ENCODE results near the gene RBMS1. TPM values are rescaled to one million over a fixed set of nuclear protein-coding genes. Genes with fewer than 3 reads are reported as not detected.
A peak's percentile ranks its signal among the peaks of the same experiment; 100 is the strongest.

RBMS1 gene
- total and polyA plus RNA-seq, 4 donors = 49.5 to 215 (median 76.3) TPM

- DNase-seq = no peak
- WGBS, 2 donors = 73 to 89% methylated on average over 9 of the region's 9 CpGs
Measured at GRCh38 chr2:160253440-160254188, 240.0 kb downstream of the RBMS1 start.

DNA sequence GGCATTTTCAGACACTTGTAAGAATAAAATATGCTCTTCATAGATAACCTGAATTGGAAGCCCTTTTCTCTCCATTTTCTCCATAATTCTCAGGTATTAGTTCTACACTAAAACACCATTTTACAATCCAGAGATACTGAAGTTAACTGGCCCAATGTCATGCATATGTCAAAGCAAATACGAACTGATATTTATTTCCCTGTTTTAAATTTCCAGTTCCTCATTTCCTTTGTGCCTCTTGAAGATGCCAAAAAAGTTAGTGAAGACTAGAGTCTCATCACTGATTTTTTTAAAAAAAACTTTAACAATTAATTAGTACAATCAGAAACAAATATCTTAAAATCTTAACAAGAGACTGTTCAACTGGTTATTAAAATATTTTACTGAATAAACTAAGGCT is 240.7 kb downstream of the RBMS1 start:
- no peak overlapping the region for H3K9ac ChIP-seq (ENCODE audit: insufficient read depth in 1 of 2, low read length in 2 of 2)
- H3K9me3 ChIP-seq (ENCODE audit: control insufficient read depth in 4 of 4, insufficient read depth in 3 of 4, low read length in 3 of 4) = no peaks in the 10 kb centered on the region
- ATAC-seq (ENCODE audit: insufficient read depth, low FRiP score) (no peak), DNase-seq (no peak)
- 17 to 34% methylated on average over 1 of the region's 1 CpG for WGBS, 2 donors
- H3K4me1 ChIP-seq (ENCODE audit: control insufficient read depth in 5 of 5, insufficient read depth in 5 of 5, low read length in 5 of 5) = peaks cover 0 to 4% (median 0%) of the 10 kb centered on the region in 5 donors
- no peak overlapping the region for H3K4me3 ChIP-seq
- no peaks in the 10 kb centered on the region for H3K36me3 ChIP-seq (ENCODE audit: control insufficient read depth in 4 of 4, insufficient read depth in 4 of 4, low read length in 4 of 4)
- no peaks in the 10 kb centered on the region for H3K27me3 ChIP-seq (ENCODE audit: control insufficient read depth in 3 of 3, insufficient read depth in 3 of 3, low read length in 2 of 3)
- H3K27ac ChIP-seq (ENCODE audit: low read depth in 1 of 2, low read length in 1 of 2) = no peak overlapping the region
- TF ChIP-seq, protein P1, sequence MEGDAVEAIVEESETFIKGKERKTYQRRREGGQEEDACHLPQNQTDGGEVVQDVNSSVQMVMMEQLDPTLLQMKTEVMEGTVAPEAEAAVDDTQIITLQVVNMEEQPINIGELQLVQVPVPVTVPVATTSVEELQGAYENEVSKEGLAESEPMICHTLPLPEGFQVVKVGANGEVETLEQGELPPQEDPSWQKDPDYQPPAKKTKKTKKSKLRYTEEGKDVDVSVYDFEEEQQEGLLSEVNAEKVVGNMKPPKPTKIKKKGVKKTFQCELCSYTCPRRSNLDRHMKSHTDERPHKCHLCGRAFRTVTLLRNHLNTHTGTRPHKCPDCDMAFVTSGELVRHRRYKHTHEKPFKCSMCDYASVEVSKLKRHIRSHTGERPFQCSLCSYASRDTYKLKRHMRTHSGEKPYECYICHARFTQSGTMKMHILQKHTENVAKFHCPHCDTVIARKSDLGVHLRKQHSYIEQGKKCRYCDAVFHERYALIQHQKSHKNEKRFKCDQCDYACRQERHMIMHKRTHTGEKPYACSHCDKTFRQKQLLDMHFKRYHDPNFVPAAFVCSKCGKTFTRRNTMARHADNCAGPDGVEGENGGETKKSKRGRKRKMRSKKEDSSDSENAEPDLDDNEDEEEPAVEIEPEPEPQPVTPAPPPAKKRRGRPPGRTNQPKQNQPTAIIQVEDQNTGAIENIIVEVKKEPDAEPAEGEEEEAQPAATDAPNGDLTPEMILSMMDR (IDR thresholded peaks at IDR 0.05; ENCODE audit: control extremely low read depth, extremely low read depth) = no peak

More at GRCh38 chr2:160253440-160254188, 240.0 kb downstream of the RBMS1 start:
- H3K36me3 ChIP-seq (ENCODE audit: control insufficient read depth in 4 of 4, insufficient read depth in 4 of 4, low read length in 4 of 4) = no peaks in the 10 kb centered on the region
- ATAC-seq (ENCODE audit: insufficient read depth, low FRiP score) = no peak
- TF ChIP-seq, protein P1 (IDR thresholded peaks at IDR 0.05; ENCODE audit: control extremely low read depth, extremely low read depth) = no peak
- H3K27ac ChIP-seq (ENCODE audit: low read depth in 1 of 2, low read length in 1 of 2) = peak overlapping the region in 1 of 2 donors; percentile 77
- no peak overlapping the region for H3K4me3 ChIP-seq
- peaks cover 0 to 5% (median 0%) of the 10 kb centered on the region in 5 donors for H3K4me1 ChIP-seq (ENCODE audit: control insufficient read depth in 5 of 5, insufficient read depth in 5 of 5, low read length in 5 of 5)
- H3K27me3 ChIP-seq (ENCODE audit: control insufficient read depth in 3 of 3, insufficient read depth in 3 of 3, low read length in 2 of 3) = no peaks in the 10 kb centered on the region
- no peak overlapping the region for H3K9ac ChIP-seq (ENCODE audit: insufficient read depth in 1 of 2, low read length in 2 of 2)
- H3K9me3 ChIP-seq (ENCODE audit: control insufficient read depth in 4 of 4, insufficient read depth in 3 of 4, low read length in 3 of 4) = no peaks in the 10 kb centered on the region

DNA sequence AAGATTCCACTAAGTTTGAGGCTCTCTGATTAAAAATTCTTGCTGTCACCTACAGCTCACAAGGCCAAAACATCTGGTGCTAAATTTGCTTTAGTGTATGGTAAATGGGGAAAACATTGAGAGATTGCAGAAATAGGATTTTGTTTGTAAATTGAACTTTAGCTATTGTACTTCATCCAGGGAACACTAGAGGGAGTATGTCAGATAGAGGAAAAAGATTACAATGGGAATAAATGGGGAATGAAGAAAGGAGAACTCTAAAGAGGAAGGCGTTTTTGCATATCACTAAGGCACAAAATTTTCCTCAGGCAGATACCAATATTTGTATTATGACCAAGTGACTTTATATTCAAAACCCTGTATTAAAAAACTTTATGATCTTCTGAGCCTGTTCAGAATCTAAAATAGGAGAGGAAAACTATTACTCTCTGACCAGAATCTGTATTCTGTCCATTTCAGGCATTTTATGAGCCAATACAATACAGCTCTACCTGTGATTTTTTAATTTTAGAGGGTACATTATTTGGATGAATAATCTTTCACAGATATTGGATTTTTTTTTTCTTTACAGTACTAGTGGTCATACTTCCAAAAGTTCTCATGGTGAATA is 241.2 kb downstream of the RBMS1 start:
- Histone ChIP-seq H3K27ac (ENCODE audit: low read depth in 1 of 2, low read length in 1 of 2) (peak overlapping the region in 1 of 2 donors; percentile 66), H3K27me3 (ENCODE audit: control insufficient read depth in 3 of 3, insufficient read depth in 3 of 3, low read length in 2 of 3) (no peaks in the 10 kb centered on the region), H3K4me1 (ENCODE audit: control insufficient read depth in 5 of 5, insufficient read depth in 5 of 5, low read length in 5 of 5) (peaks cover 0 to 4% (median 0%) of the 10 kb centered on the region in 5 donors), H3K9ac (ENCODE audit: insufficient read depth in 1 of 2, low read length in 2 of 2) (no peak overlapping the region), H3K9me3 (ENCODE audit: control insufficient read depth in 4 of 4, insufficient read depth in 3 of 4, low read length in 3 of 4) (no peaks in the 10 kb centered on the region), H3K4me3 (no peak overlapping the region), H3K36me3 (ENCODE audit: control insufficient read depth in 4 of 4, insufficient read depth in 4 of 4, low read length in 4 of 4) (no peaks in the 10 kb centered on the region)
- TF ChIP-seq, protein P1 (IDR thresholded peaks at IDR 0.05; ENCODE audit: control extremely low read depth, extremely low read depth) = peak; percentile 40
- 0 to 5% methylated on average over 1 of the region's 1 CpG for WGBS, 2 donors
- peak in 2 of 3 donors; percentile 67 to 68 for DNase-seq
- ATAC-seq (ENCODE audit: insufficient read depth, low FRiP score) = no peak

All from lung (tissue), 12 donors.